Testis (tissue), 5 donors: ENCODE data around the gene EXOSC7. TPM values are rescaled to one million over a fixed set of nuclear protein-coding genes. Genes with fewer than 3 reads are reported as not detected.

Experiments
- DNase-seq: peaks from one replicate; pipeline ENCODE4 v3.0.0-alpha.2; 2019
- H3K27ac ChIP-seq, 2 donors: fragments of 200-600 bp; sonication (generic); one replicate each; pipeline ENCODE4 v1.5.1; 2019
- H3K27me3 ChIP-seq: fragments of 200-600 bp; sonication (generic); one replicate; pipeline ENCODE4 v1.5.1; 2019
- H3K36me3 ChIP-seq: fragments of 200-600 bp; sonication (generic); one replicate; pipeline ENCODE4 v1.5.1; 2017; ENCODE audit warnings: low read depth; ENCODE audit errors: missing control alignments
- H3K4me1 ChIP-seq: fragments of 200-600 bp; sonication (generic); one replicate; pipeline ENCODE4 v1.5.1; 2019
- H3K4me3 ChIP-seq, 2 donors: fragments of 200-600 bp; sonication (generic); one replicate each; pipeline ENCODE4 v1.5.1; 2017 to 2019
- H3K9me3 ChIP-seq: fragments of 200-600 bp; sonication (generic); one replicate; pipeline ENCODE4 v1.5.1; 2017
- CTCF ChIP-seq, 3 experiments: fragments of 450-650 bp in 2 of 3; fragments of 200-600 bp in 1 of 3; sonication (generic) in 1 of 3; IDR thresholded peaks; one replicate each; pipeline ENCODE4 v1.5.1; 2016 to 2019; ENCODE audit warnings: antibody characterized with exemption in 3 of 3, mild to moderate bottlenecking in 2 of 3, moderate library complexity in 1 of 3
- POLR2A ChIP-seq: fragments of 450-650 bp; IDR thresholded peaks from one replicate; pipeline ENCODE4 v1.6.1; 2017; ENCODE audit warnings: antibody characterized with exemption, mild to moderate bottlenecking, moderate library complexity
- WGBS, 2 donors: methylation state at CpG; one replicate each; pipeline ENCODE4 v1.1.5; 2018; 5-methylcytosine and 5-hydroxymethylcytosine counted together
- intact Hi-C: fragments of 100-400 bp; cut with DNase I; formaldehyde crosslinking; loops from one replicate; pipeline ENCODE4 v1.15.1; 2023; ENCODE audit warnings: low total_unique reads
- long read RNA-seq, 2 donors: transcript quantifications; one replicate each; lab custom pipeline, GENCODE V29; 2026
- polyA plus RNA-seq: library from polyadenylated mRNA; stranded (reverse); fragments of 350-450 nt; fragmentation: Illumina TruSeq; extraction: RNeasy Lipid Tissue Mini Kit (QIAGEN cat#74804); gene quantifications from one replicate; pipeline ENCODE4 v1.2.3, GENCODE V29; 2014; ENCODE audit warnings: low read depth, low replicate concordance; ENCODE audit not compliant: insufficient read depth
- total RNA-seq, 2 donors: library from RNA; depleted of rRNA; stranded (reverse); fragments of >200 nt; gene quantifications; one replicate each; pipeline ENCODE4 v1.2.3, GENCODE V29; 2016

EXOSC7 gene
- total RNA-seq (10 to 100 TPM; 66.3 to 71.5 TPM), polyA plus RNA-seq (63.3 TPM)
- long read RNA-seq, donor 1, transcript EXOSC7-201 (8 exons, 1,055 nt), result major isoform, 24 of 28 reads
- long read RNA-seq, donor 1, partial matches to known transcripts, result 0 of 28 reads
- long read RNA-seq, donor 1, other reads (novel, unspliced or antisense), result 0 of 28 reads
- long read RNA-seq, donor 2, transcript EXOSC7-201 (8 exons, 1,055 nt), result major isoform, 9 of 30 reads
- long read RNA-seq, donor 2, partial matches to known transcripts, result 0 of 30 reads
- long read RNA-seq, donor 2, other reads (novel, unspliced or antisense), result 16 of 30 reads

DNA sequence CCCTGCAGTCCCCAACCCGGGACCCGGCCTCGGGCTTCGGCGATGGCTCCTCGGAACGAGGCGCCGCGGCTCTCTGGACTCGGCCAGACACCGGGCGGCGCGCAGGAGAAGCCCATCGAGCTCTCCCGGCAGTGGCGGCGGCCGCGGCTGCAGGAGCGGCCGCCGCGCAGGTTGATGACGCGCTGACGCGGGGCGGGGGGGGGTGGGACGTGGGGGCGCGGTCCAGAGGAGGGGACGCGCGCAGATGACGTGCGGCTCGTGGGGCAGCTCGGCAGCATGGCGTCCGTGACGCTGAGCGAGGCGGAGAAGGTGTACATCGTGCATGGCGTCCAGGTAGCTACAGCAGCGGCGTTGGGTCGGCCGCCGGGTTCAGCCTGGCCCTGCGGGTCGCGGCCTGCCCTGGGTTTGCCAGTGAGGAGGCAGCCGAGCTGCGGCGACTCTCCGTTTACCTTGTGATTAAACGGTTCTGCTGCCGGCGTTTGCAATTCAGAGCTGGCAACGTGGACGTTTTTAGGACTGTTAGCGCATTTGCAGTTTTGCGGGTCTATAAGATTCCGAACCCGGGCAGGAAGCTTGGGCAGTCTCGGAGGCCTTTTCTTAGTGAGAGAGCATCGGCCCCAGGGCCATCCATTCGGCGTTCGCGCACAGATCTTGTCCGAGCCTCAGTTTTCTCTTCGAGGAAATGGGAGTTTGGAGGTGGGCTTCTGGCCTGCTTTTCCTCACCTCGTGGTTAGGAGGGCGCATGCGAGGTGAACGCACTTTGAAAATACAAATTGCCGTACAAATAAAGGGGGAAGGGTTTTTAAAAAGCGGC, at the start of gene EXOSC7, which contains the start of gene ZDHHC3:
TSS of gene EXOSC7 (plus strand) at position 243 of the 814 bp plus-strand sequence. CDS start at position 277, 34 bp downstream.
TSS of gene ZDHHC3 (minus strand) at position 173 of the 814 bp plus-strand sequence. CDS start 16,738 bp downstream, outside the sequence.
- H3K36me3 ChIP-seq, result no peaks in the 10 kb centered on the region
- H3K27me3 ChIP-seq, result no peaks in the 10 kb centered on the region
- H3K27ac ChIP-seq, result peak within 1 kb of the TSS; percentile 77 to 82
- H3K9me3 ChIP-seq, result no peaks in the 10 kb centered on the region
- peak; percentile 95 for DNase-seq
- peak within 1 kb of the TSS; percentile 84 to 97 for H3K4me3 ChIP-seq
- intact Hi-C loops, result no loop called here
- peaks cover 23% of the 10 kb centered on the region for H3K4me1 ChIP-seq
- TF ChIP-seq POLR2A (no peak), CTCF (IDR thresholded peaks at IDR 0.05) (no peak)
- WGBS, 2 donors, result 0 to 1% methylated on average over 27 to 57 of the region's 82 CpGs

DNA sequence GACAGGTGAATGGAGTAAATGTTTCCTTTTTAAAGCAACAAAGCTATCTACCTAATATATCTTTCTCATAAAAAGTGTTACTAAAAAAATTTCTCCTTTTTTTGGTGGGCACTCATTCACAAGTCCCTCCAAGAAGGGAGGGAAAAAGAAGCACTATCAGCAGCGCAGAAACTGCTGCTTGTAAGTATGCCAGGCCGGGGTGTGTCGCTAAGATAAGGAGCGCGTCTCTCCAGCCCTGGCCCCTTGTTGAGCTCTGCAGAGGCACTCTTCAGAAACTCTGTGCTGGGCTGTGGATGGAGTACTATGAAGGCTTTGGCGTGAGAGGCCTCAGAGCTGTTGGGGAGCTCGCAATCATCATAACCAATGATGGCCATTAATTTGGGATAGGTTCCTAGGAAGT, 49.1 kb upstream of the EXOSC7 start:
- DNase-seq, result peak; percentile 65
- 65 to 69% methylated on average over 7 of the region's 7 CpGs for WGBS, 2 donors

GRCh38 chr3:44927371-44927770, 48.7 kb upstream of the EXOSC7 start:
- H3K4me3 ChIP-seq, result no peak overlapping the region
- H3K27me3 ChIP-seq, result no peaks in the 10 kb centered on the region
- peaks cover 27% of the 10 kb centered on the region for H3K4me1 ChIP-seq
- WGBS, 2 donors, result 91 to 92% methylated on average over 7 of the region's 7 CpGs
- no peak overlapping the region for H3K27ac ChIP-seq
- H3K36me3 ChIP-seq, result no peaks in the 10 kb centered on the region
- H3K9me3 ChIP-seq, result no peaks in the 10 kb centered on the region
- no peak for DNase-seq
- intact Hi-C loops, result no loop called here
- TF ChIP-seq POLR2A (no peak), CTCF (IDR thresholded peaks at IDR 0.05) (no peak)

More for the DNA sequence above, 49.1 kb upstream of the EXOSC7 start:
- no peaks in the 10 kb centered on the region for H3K36me3 ChIP-seq
- peaks cover 27% of the 10 kb centered on the region for H3K4me1 ChIP-seq
- intact Hi-C loops, result no loop called here
- no peak for TF ChIP-seq POLR2A
- no peak for TF ChIP-seq CTCF (IDR thresholded peaks at IDR 0.05)
- H3K9me3 ChIP-seq, result no peaks in the 10 kb centered on the region
- H3K27me3 ChIP-seq, result no peaks in the 10 kb centered on the region
- no peak overlapping the region for H3K4me3 ChIP-seq
- no peak overlapping the region for H3K27ac ChIP-seq

DNA sequence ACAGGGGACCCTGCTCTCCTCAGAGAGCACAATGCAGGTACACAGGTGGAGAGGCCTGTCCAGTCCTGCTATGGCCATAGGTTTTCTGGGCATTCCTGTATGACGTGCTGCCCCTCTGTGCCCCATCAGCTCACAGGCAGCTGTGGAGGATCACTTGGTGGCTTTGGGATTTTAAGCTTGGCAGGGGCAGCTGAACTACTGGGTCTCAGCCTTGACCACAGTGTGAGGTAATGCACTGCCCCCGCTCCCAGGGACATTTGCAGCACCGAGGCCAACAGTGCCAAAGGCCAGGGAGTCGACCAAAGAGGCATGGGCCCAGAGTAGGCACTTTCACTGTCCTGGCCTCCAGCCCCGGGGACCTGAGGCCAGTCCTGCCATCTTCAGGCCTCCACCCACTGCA, 46.3 kb upstream of the EXOSC7 start:
- intact Hi-C loops, result no loop called here
- H3K27me3 ChIP-seq, result no peaks in the 10 kb centered on the region
- 72 to 100% methylated on average over 1 to 5 of the region's 5 CpGs for WGBS, 2 donors
- no peaks in the 10 kb centered on the region for H3K9me3 ChIP-seq
- DNase-seq, result no peak
- peaks cover 30% of the 10 kb centered on the region for H3K4me1 ChIP-seq
- no peak overlapping the region for H3K4me3 ChIP-seq
- H3K27ac ChIP-seq, result peak overlapping the region in 1 of 2 donors; percentile 0
- no peaks in the 10 kb centered on the region for H3K36me3 ChIP-seq
- TF ChIP-seq CTCF (IDR thresholded peaks at IDR 0.05), result no peak
- TF ChIP-seq POLR2A, result no peak
